NT2/D1 (cell line): ENCODE data around the gene TRPV5.

ENCODE experiments used
- SUZ12 ChIP-seq: IDR thresholded peaks from 2 replicates; pipeline ENCODE4 v1.6.1; 2011; ENCODE audit not compliant: insufficient read length, insufficient read depth; ENCODE audit errors: extremely low read depth
- ZNF274 ChIP-seq: IDR thresholded peaks from 2 replicates; pipeline ENCODE4 v1.6.1; 2011; ENCODE audit warnings: mild to moderate bottlenecking, low read depth, low read length

DNA sequence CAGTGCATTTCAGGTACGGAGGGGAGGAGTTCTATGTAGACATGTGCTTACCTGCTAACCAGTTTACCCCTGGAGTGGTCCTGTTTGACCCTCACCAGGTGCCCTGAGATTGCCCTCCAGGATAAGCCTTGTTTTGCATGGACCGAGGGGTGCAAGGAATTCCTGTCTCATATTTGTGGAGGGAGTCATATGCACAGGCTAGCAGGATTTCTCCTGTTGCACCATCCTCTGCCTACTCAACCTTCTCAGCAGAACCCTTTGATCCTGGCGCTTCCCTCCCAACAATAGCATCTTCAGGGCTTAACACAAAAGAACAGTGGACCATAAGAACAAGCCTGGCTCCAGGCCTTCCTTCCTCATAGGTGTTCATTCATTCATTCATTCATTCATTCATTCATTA lies 55.2 kb downstream of the TRPV5 start:
- TF ChIP-seq ZNF274 (no peak), SUZ12 (no peak)
